GM21515 (cell line): ENCODE measurements around the gene AHCYL2.
"Not testable (repeated sequence)": the region's sequence is repeated elsewhere in the genome, so short reads cannot be mapped to it uniquely, and the experiment has no call there.

ENCODE experiments used
- ATAC-seq: cut with Tn5 transposase; IDR thresholded peaks from one replicate; pipeline ENCODE4 v1.9.1; 2021; ENCODE audit not compliant: unreplicated experiment

AHCYL2 gene

GRCh38 chr7:129282865-129283264, 58.0 kb downstream of the AHCYL2 start:
- ATAC-seq = no peak

GRCh38 chr7:129283936-129284335, 59.1 kb downstream of the AHCYL2 start:
- ATAC-seq = no peak

DNA sequence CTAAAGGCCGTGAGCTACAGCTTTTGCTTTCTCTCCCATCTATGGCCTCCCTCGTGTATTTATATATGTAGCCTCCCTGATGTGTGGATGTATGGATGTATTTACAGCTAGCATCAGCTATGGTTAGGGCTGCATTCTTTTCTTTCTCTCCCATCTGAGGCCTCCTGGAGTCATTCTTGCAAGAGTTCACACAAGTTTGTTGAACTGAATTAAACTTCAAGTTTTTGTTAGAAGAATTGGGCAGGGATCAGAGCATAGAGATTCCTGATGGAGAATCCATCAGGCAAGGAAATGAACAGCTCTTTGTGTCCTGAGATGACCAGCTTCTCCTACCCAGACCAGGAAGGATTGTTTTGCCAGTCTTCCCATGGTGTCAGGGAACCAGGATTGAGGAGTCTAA, 60.3 kb downstream of the AHCYL2 start:
- ATAC-seq = no peak

DNA sequence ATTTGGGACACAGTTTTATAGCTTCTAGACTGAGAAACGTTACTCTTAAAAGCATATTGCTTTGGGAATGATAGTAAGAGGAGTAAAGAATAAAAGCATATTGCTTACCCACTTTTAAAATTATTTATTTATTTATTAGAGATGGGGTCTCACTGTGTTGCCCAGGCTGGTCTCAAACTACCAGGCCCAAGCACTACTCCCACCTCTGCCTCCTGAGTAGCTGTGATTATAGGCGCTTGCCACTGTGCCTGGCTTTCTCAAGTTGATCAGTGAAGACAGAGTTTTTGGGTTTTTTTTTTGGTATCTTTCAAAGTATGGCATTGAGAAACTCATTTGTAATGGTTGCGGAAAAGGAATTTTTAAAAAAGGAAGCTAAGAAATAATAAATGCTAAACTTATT, 68.0 kb downstream of the AHCYL2 start:
- ATAC-seq = no peak

DNA sequence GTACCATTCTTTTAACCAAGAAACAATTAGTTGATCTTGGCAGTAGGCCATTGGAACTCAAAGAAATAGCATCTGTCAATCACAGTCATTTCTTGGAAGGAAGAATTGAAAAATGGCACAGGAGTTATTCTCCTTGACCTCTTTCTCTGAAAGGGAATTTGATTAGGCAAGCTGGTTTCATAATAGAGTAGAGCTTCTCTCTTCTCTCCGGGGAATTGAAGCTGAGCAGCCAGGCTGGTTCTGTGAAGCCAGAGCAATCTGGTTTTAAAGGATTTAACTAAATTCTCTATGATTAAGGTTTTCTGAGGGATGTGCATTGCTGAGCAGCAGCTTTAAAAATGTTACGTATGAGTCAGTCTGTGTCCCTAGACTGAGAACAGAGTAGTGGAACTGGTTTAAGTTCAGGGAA, 70.2 kb downstream of the AHCYL2 start:
- ATAC-seq = no peak

- ATAC-seq = no peak
These were observed 73.6 kb downstream of the AHCYL2 start for GRCh38 chr7:129298268-129298893.

GRCh38 chr7:129299889-129300288, 75.1 kb downstream of the AHCYL2 start:
- no peak for ATAC-seq

DNA sequence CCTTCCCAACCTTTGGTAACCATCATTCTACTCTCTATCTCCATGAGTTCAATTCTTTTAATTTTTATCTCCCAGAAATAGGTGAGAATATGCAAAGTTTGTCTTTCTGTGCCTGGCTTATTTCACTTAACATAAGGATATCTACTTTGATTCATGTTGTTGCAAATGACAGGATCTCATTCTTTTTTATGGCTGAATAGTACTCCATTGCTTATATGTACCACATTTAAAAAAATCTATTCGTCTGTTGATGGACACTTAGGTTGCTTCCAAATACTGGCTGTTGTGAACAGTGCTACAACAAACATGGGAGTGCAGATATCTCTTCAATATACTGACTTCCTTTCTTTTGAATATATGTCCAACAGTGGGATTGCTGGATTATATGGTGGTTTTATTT, 75.5 kb downstream of the AHCYL2 start:
- not testable (repeated sequence) for ATAC-seq

DNA sequence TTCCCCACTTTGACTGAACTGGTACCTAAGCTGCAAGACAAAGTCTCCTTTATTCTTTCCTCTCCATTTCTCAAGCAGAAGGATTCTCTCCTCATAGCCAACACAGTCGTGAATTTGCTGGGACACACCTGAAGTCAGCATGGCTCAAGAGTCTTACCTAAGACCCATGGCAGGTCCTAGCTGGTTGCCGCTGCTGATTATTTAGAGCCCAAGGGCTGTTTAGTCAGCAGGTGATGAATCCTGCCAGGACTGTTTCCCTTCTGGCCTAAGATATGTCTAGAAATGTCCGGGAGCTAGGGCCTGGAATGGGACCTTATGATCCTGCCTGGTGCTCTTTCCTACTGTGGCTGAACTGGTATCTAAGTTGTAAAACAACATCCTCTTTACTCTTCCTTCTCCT, 82.8 kb downstream of the AHCYL2 start:
- no peak for ATAC-seq

GRCh38 chr7:129308047-129308446, 83.2 kb downstream of the AHCYL2 start:
- ATAC-seq = no peak

DNA sequence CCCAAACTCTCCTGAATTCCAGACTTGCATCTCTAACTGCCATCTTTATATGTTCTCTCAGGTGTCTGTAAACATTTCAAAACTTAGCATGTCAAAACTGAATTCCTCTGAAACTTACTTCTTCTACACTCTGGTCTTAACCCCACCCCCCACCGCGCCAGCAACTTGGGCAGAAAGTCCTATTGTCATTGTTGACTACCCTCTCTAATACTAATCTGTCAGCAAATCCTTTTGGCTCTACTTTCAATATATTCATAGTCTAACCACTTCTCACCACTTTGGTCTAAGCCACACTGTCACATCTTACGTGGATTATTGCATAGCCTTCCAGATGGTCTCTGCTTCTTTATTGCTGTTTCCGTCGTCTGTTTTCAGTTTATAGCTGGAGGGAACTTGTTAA, 86.6 kb downstream of the AHCYL2 start:
- no peak for ATAC-seq

DNA sequence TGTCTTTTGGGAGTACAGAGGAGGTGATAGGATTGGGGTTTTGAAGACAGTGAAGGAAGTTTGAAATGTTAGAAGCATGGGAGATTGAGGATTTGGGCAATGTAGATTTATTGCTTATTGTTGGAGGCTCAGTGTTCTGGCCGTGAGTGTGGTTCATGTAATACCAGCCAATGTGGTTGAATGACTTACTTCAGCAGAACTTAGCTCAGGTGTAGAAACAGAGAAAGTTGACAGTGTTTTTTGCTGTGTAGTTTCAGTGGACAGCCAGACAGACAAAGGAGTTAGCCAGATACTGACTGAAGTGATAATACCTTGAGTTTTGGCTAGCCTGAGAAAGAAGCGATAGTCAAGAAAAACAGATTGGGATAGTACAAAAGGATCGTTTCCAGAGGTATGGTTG, 88.5 kb downstream of the AHCYL2 start:
- ATAC-seq = no peak

GRCh38 chr7:129315960-129316359, 91.1 kb downstream of the AHCYL2 start:
- no peak for ATAC-seq

GRCh38 chr7:129317450-129317849, 92.6 kb downstream of the AHCYL2 start:
- ATAC-seq = no peak

GRCh38 chr7:129327076-129327475, 102.2 kb downstream of the AHCYL2 start:
- ATAC-seq = no peak

DNA sequence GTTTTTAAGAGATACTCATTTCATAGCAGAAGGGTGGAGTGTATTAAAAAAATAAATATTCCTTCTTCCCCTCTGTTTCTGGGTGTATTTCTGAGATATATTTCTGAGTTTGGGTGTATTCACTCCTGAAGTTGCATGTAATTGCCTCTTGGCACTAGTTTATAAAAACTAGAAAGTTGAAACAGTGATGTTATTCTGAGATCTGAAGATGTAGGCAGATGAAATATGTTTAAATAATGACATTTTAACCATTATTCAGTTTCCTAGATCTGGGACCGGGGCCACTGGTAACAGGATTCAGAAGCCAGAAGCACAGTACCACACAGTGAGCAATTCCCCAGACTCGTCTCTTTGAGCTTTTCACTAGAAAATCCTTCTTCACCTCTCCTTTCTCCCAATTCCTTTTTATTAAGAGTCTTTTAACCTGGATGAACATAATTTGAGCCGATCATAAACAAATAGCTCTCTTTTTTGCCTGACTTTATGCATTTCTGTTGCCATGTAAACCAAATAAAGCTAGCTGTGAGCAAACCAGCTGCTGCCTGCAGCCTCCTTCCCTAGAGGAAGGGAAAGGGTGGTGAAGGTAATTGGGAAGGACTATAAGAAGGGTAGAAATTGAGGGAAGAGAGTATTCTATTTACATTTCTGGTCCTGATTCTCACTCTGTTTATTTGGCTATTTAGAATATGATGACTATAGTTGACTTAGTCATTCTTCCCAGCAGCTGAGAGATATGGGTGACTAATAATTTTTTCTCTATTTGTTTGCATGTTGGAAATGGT, 107.6 kb downstream of the AHCYL2 start:
- ATAC-seq = no peak

GRCh38 chr7:129334473-129334872, 109.6 kb downstream of the AHCYL2 start:
- no peak for ATAC-seq

DNA sequence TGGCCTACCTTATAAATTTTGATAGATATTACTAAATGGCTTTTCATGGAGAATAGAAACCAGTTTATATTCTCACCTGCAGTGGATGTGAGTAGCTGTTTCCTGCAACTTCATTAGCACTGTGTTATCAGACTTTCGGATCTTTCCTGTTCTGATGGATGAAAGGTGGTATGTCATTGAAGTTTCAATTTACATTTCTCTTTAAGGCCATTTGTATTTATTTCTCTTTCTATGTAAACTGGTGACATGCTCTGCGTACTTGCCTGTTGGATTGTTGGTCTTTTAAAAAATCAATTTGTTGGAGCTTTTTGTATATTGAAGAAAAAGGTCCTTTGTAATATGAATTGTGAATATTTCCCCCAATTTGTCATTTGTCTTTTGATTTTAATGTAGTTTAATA, 113.6 kb downstream of the AHCYL2 start:
- ATAC-seq = no peak

DNA sequence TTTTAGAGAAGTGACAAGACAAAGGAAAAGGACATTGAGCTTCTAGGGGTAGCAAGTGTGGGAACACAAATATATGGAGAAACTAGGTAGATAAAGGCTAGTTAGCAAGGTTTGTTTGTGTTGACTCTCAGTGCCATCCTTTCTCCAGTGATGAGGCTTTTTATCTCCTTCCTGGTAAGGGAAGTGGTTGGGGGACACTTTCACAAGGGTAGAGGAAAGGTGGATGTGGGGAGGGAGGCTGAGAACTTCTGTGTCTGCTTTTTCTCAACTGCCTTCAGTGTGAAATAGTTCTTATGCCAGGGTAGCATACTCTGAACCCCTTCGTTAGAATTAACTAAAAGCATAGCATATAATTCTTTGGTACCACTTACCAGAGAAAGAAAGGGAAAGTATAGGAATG, 116.4 kb downstream of the AHCYL2 start:
- no peak for ATAC-seq

DNA sequence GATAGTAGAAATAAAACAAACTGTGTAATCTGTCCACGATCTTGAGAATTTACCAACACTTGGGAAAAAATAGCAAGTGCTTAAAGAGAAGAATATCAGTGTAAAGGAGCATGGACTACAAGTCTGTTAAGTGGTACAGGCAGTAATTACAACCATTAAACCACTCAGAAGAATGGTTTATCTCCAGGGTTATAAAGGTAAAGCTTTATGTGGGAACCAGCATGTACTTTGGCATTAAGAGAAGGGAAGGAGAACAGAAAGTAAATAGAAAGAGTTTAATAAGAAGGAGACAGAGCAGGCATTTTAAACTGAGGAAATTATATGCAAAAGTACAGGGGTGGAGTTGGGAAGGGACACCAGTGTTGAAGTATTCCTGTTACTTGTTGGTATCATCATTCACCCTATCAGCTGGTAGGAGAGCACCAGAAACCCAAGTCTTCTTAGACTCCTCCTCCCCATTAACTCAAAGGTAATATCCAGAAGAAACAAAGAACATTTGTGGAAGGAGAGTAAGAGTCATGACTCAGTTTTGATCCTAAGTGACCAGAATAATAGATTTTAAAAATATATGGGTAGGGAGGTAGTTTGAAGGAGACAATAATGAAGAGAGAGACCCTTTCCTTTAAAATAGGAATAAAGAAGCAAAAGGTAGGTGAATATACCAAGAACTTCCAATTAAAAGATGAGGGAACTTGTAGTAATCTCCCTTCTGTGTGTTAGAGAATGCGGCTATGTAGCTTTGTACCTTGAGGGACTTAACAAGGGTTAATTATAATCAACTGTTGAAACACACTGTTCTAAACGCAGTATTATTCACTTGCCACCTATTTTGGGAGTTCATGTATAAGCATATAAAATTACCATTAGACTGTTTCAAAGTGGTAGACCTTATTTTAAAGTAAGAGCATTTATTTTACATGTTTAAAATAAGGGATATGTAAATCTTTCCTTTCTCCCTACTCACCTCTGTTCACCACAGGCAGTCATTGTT, 117.3 kb downstream of the AHCYL2 start:
- ATAC-seq = no peak

DNA sequence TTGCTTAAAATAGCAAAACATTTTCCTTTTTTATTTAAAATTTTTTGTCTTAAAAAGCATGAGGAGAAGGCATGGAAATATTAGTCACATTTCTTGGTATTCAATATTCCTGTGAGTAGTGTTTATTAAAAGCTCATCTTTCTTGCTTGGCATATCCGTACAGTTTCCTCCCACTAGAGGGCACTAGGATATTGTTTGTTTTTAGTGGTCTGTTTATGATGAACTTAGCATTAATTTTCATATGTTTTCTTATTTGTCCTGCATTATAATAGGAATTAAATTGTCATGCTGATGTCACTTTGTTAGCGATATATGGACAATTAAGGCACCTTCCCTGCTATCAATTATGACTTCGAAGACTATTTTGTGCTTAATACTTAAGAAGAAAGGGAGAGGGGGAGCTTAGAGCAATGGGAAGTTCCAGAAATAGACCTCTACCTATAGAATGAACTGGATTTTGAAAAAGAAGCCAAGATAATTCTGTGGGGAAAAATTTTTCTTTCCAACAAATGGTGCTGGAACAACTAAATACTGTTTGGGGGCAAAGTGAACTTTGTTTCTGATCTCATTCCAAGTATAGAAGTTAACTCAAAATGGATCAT, 118.4 kb downstream of the AHCYL2 start:
- no peak for ATAC-seq
